GM19099 (cell line): ENCODE results near the gene FBXO31.

Source experiments
- POLR2A ChIP-seq: IDR thresholded peaks from 3 replicates; pipeline ENCODE4 v1.6.1; 2011; ENCODE audit warnings: low read depth; ENCODE audit not compliant: insufficient read length; ENCODE audit errors: extremely low read depth

The FBXO31 gene

GRCh38 chr16:87363771-87364455 is 19.7 kb downstream of the FBXO31 start:
- no peak for TF ChIP-seq POLR2A

DNA sequence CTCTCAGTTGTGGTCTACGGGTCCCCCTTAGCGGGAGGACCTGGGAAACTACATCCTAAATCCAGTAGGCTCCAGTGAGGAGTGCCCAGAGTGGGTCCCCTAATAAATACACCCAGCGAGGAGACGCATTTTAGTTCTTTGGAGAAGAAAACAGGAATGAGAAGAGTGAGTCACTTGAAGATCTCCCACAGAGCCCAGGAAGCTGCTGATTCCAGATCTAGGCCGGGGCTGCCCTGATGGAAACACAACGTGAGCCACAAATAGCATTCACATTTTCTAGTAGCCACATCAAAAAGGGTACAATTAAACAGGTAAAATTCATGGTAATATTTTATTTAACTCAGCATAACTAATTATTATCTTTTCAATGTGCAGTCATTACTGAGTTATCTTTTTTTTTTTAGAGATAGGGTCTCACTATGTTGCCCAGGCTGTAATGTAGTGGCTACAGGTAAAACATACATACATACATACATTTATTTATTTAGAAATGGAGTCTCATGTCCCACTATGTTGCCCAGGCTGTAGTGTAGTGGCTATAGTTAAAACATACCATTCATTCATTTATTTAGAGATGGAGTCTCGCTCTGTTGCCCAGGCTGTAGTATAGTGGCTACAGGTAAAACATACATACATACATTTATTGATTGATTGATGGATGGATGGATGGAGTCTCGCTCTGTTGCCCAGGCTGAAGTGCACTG is 21.5 kb downstream of the FBXO31 start:
- no peak for TF ChIP-seq POLR2A

GRCh38 chr16:87360862-87361610 is 22.5 kb downstream of the FBXO31 start:
- TF ChIP-seq POLR2A, result no peak

GRCh38 chr16:87359121-87359520 is 24.5 kb downstream of the FBXO31 start:
- no peak for TF ChIP-seq POLR2A

GRCh38 chr16:87358696-87359095 is 24.9 kb downstream of the FBXO31 start:
- no peak for TF ChIP-seq POLR2A

- TF ChIP-seq POLR2A, result no peak
Observed at GRCh38 chr16:87358250-87358649, 25.3 kb downstream of the FBXO31 start.

- no peak for TF ChIP-seq POLR2A
Observed at GRCh38 chr16:87356491-87356853, 27.1 kb downstream of the FBXO31 start.

GRCh38 chr16:87353613-87354012 is 30.0 kb downstream of the FBXO31 start:
- no peak for TF ChIP-seq POLR2A

DNA sequence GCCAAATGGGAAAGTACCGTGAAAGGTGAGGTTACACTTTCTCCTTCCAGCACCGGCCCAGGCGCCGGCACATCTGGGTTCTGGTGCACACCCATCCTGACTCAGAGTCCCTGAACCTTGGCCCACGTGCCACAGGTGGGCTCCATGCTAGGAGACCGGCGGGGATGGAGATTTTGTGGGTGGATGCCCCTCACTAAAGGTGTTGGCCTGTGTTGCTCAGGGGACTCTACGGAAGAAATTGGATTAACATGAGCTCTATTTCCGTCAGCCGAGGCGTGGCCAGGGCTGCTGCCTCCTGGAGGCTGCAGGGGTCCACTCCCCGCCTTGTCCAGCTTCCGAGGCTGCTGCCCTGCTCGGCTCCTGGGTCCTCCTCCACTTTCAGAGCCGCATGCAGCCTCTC is 30.8 kb downstream of the FBXO31 start:
- TF ChIP-seq POLR2A, result no peak

DNA sequence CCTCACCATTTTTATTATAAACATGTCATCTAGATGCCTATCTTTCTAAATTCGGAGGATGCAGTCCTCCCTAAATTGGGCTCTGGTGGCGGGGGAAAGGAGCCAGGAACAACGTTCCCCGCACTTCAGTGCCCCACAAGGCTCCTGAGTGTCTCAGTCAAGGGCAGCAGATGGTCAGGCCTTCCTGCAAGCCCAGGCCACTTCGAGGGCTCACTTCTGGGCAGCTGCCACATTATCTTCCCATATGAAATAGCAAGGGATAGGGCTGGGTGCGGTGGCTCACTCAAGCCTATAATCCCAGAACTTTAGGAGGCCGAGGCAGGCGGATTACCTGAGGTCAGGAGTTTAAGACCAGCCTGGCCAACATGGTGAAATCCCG is 32.3 kb downstream of the FBXO31 start:
- no peak for TF ChIP-seq POLR2A

GRCh38 chr16:87350681-87351319 is 32.8 kb downstream of the FBXO31 start:
- TF ChIP-seq POLR2A, result no peak

- no peak for TF ChIP-seq POLR2A
Observed at GRCh38 chr16:87350031-87350430, 33.5 kb downstream of the FBXO31 start.

DNA sequence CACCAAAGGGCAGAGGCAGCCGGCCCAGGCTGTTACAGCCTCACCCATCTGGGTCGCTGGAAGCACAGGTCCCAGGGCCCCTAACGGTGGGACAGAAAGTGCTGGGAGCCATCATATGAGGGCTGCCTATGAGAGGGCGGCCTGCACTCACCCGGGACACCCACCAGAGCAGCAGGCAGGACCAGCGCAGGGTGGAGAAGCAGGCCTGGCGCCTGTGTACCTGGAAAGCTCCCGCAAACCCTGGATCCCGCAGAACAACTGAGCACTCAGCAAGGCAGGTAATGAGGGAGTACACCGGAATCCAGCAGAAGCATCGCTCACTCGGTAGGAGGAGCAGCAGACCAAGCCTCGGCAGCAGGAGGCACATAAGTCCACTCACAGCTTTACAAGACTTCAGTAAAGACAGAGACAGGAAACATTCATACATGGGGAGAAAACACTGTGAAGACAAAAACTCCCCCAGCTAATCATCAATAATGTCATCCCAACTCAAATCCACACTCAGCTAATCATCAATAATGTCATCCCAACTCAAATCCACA is 34.9 kb downstream of the FBXO31 start:
- no peak for TF ChIP-seq POLR2A

GRCh38 chr16:87347932-87348615 is 35.5 kb downstream of the FBXO31 start:
- no peak for TF ChIP-seq POLR2A

DNA sequence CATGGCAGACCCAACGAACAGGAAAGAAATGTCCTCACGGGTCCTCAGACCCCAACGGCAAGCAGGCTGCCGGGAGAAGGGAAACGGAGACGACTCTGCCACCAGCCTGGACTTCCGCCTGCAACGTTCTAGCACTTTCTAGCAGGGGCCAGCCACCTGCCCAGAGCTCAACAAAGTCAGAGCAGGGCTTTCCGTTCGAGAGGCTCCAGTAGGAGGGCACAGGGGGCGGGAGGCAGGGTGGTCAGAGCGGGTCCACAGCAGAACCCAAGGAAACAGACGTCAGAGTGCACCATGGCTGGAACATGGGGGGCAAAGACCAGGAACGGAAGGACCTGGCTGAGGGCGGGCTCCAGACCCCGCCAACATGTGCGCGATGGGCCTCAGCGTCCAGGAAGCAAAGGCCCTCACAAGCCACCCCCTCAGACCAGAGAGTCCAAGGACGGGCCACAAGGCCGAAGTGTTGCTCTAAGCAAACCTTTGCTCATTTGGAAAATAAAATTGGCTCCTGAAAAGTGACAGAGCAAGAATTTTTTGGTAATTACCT is 37.0 kb downstream of the FBXO31 start:
- no peak for TF ChIP-seq POLR2A
